ENCODE results near the gene KDF1. TPM values are rescaled to one million over a fixed set of nuclear protein-coding genes. Genes with fewer than 3 reads are reported as not detected.

KDF1 gene
- total RNA-seq, 4 donors from 2014 or later, result 13.2 to 40.1 (median 31.8) TPM

DNA sequence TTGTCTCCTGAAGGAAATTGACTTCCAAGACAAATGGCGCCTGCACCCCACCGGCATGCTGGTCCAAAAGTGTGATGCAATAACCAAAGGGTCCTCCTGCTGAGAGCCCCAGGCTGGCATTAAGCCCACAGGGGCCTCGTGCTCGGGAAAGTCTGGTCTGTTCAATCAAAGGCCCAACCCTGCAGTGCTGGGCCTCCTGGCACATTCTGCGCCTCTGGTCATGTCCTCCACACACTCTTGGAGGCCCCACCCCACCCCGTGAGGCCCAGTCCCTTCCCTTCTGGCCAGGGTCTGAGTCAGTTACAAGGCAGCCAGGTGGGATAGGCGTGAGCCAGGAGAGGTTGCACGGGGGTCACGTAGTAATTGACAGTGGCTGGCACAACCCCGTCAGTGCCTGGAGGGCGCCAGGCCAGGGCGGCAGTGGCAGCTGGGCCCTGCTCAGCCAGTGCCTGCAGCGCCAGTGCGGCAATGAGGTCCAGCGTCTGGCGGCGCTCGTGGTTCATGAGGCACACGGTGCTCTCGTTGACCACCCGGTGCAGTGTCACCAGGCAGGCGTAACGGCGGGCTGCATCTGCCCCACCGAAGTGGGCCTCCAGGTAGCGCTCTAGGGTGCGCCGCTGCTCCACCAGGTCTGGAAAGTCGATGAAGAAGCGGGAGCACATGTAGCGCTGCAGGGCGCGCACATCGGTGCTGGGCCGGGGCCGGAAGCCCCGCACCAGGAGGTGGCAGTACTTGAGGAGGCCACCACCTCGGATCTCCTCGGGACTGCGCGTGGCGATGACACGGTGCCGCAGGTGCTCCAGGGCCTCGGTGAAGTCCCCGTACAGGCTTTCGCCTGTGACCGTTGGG is 45.6 kb upstream of the KDF1 start:
- Histone ChIP-seq H3K27me3 (no peaks in the 10 kb centered on the region), H3K36me3 (no peaks in the 10 kb centered on the region), H3K9me3 (no peaks in the 10 kb centered on the region), H3K4me3 (no peak overlapping the region), H3K27ac (no peak overlapping the region), H3K4me1 (peaks cover 0 to 32% (median 0%) of the 10 kb centered on the region in 4 donors)
- no peak for TF ChIP-seq POLR2A (IDR thresholded peaks at IDR 0.05)
- TF ChIP-seq, protein P1, sequence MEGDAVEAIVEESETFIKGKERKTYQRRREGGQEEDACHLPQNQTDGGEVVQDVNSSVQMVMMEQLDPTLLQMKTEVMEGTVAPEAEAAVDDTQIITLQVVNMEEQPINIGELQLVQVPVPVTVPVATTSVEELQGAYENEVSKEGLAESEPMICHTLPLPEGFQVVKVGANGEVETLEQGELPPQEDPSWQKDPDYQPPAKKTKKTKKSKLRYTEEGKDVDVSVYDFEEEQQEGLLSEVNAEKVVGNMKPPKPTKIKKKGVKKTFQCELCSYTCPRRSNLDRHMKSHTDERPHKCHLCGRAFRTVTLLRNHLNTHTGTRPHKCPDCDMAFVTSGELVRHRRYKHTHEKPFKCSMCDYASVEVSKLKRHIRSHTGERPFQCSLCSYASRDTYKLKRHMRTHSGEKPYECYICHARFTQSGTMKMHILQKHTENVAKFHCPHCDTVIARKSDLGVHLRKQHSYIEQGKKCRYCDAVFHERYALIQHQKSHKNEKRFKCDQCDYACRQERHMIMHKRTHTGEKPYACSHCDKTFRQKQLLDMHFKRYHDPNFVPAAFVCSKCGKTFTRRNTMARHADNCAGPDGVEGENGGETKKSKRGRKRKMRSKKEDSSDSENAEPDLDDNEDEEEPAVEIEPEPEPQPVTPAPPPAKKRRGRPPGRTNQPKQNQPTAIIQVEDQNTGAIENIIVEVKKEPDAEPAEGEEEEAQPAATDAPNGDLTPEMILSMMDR (IDR thresholded peaks at IDR 0.05), result no peak
- DNase-seq, result no peak

DNA sequence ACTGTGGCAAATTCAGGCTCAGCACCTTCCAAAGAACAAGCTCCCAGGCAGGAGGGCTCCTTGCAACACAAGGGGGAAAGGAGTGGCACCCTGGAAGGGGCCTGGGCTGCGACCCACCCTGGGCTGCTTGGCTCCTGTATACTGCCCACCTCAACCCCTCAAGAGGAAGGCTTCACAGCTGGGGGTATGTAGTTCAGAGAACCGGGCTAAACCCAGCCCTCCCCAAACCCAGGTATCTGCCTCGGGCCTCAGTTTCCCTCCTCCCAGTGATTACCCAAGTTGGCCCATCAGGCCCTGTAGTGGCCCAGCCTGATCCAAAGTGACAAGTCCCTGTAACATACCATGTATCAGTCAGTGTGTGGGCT is 44.9 kb upstream of the KDF1 start:
- H3K4me1 ChIP-seq, result peaks cover 0 to 35% (median 0%) of the 10 kb centered on the region in 4 donors
- no peaks in the 10 kb centered on the region for H3K27me3 ChIP-seq
- H3K9me3 ChIP-seq, result no peaks in the 10 kb centered on the region
- no peak for DNase-seq
- TF ChIP-seq, protein P1 (IDR thresholded peaks at IDR 0.05), result no peak
- TF ChIP-seq POLR2A (IDR thresholded peaks at IDR 0.05), result no peak
- H3K27ac ChIP-seq, result no peak overlapping the region
- no peak overlapping the region for H3K4me3 ChIP-seq
- H3K36me3 ChIP-seq, result no peaks in the 10 kb centered on the region

DNA sequence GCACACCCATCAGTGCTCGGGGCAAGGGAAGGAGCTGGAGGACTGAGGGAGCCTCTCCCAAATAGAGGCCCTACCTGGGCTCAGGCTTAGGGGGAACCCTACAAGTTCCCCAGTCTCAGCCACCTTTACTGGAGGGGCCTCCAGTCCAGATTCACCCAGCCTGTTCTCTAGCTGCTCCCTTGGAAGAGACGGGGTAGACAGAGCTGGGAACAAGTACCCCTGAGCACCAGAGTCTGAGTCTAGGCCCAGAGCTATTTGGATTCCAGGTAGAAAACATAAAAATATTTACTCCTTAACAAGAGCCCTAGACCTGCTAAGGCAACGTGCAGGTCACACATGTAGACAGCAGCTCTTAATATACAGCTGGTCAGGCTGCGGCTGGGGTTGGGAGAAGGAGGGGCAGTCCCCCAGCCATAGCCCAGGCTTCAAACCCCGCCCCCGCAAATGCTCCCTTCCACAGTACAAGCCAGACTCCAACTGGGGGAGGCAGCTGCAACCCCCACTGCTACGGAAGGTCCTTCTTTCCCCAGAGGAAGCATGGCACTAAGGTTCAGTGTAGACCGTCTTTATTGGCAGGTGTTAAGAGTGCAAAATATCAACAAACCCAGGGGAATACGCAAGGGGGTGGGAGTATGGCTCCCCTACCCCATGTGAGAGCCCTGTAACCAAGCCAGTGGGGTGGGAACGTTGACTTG is 44.4 kb upstream of the KDF1 start:
- Histone ChIP-seq H3K4me1 (peaks cover 0 to 35% (median 0%) of the 10 kb centered on the region in 4 donors), H3K36me3 (no peaks in the 10 kb centered on the region), H3K4me3 (no peak overlapping the region), H3K27ac (no peak overlapping the region), H3K27me3 (no peaks in the 10 kb centered on the region), H3K9me3 (no peaks in the 10 kb centered on the region)
- TF ChIP-seq POLR2A (IDR thresholded peaks at IDR 0.05), result no peak
- TF ChIP-seq, protein P1 (IDR thresholded peaks at IDR 0.05), result no peak
- DNase-seq, result no peak

DNA sequence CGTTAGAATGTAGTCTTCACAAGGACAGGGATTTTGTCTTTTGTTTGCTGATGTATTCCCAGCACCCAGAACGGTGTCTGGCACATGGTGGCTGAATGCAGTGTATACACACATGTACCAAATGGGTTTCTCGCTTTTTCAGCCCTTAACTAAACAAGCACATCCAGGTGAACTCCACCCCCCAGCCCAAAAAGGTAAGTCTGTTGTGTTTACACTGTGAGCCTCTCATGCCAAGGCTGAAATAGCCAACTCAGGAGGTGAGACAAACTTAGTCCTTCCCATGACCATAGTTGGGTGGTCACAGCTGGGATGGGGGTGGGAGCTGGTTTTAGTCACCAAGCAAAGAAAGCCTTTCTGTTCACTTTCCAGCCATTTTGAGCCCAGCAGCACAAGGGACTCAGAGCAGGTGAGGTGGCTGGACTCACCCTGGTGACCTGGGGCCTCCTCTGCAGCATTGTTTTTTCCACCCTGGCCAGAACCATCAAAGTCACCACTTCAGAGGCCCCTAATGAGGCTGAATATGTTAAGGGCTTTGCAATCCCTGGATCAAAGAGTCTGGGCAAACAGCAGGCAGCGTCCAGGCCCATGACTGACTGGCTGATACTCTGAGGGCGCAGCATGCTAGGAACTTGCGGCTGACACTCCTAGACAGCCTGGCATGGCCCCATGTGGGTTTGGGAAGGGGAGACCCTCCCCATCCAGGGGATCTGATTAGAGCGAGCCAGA is 43.6 kb upstream of the KDF1 start:
- peaks cover 0 to 40% (median 0%) of the 10 kb centered on the region in 4 donors for H3K4me1 ChIP-seq

More for the DNA sequence above, 43.6 kb upstream of the KDF1 start:
- Histone ChIP-seq H3K27ac (no peak overlapping the region), H3K4me3 (no peak overlapping the region), H3K27me3 (no peaks in the 10 kb centered on the region), H3K36me3 (no peaks in the 10 kb centered on the region), H3K9me3 (no peaks in the 10 kb centered on the region)
- DNase-seq, result no peak
- TF ChIP-seq POLR2A (IDR thresholded peaks at IDR 0.05), result no peak
- TF ChIP-seq, protein P1 (IDR thresholded peaks at IDR 0.05), result no peak
